HG02642 (cell line): ENCODE results near the gene RTN4.
A peak's percentile ranks its signal among the peaks of the same experiment; 100 is the strongest.

ENCODE experiments used
- ATAC-seq: cut with Tn5 transposase; IDR thresholded peaks from one replicate; pipeline ENCODE4 v1.9.1; 2021; ENCODE audit warnings: mild to moderate bottlenecking; ENCODE audit not compliant: unreplicated experiment, poor library complexity

The RTN4 gene

GRCh38 chr2:55045780-55046179 lies 4.5 kb downstream of the RTN4 start:
- ATAC-seq = no peak

GRCh38 chr2:55043841-55044240 lies 6.4 kb downstream of the RTN4 start:
- no peak for ATAC-seq

- ATAC-seq = no peak
Observed at GRCh38 chr2:55038428-55038827, 11.8 kb downstream of the RTN4 start.

GRCh38 chr2:55035716-55036115 lies 14.5 kb downstream of the RTN4 start:
- ATAC-seq = no peak

GRCh38 chr2:55033921-55034320 lies 16.3 kb downstream of the RTN4 start:
- ATAC-seq = no peak

- ATAC-seq = peak; percentile 97
Observed at GRCh38 chr2:55033076-55033742, 17.0 kb downstream of the RTN4 start.

- ATAC-seq = no peak
Observed at GRCh38 chr2:55031505-55031904, 18.7 kb downstream of the RTN4 start.

GRCh38 chr2:55030766-55031165 lies 19.5 kb downstream of the RTN4 start:
- ATAC-seq = no peak

GRCh38 chr2:55029098-55029497 lies 21.2 kb downstream of the RTN4 start:
- no peak for ATAC-seq

- no peak for ATAC-seq
Observed at GRCh38 chr2:55027226-55027625, 23.0 kb downstream of the RTN4 start.

- no peak for ATAC-seq
Observed at GRCh38 chr2:55026202-55026601, 24.0 kb downstream of the RTN4 start.

- peak; percentile 27 for ATAC-seq
Observed at GRCh38 chr2:55025627-55026026, 24.6 kb downstream of the RTN4 start.

- peak; percentile 74 for ATAC-seq
Observed at GRCh38 chr2:55025082-55025481, 25.2 kb downstream of the RTN4 start.

- ATAC-seq = no peak
Observed at GRCh38 chr2:55022476-55022875, 27.8 kb downstream of the RTN4 start.

GRCh38 chr2:55019526-55020258 lies 30.6 kb downstream of the RTN4 start:
- ATAC-seq = no peak

GRCh38 chr2:55018619-55019018 lies 31.6 kb downstream of the RTN4 start:
- ATAC-seq = no peak

GRCh38 chr2:55017880-55018279 lies 32.4 kb downstream of the RTN4 start:
- no peak for ATAC-seq

- ATAC-seq = no peak
Observed at GRCh38 chr2:55017428-55017827, 32.8 kb downstream of the RTN4 start.

GRCh38 chr2:55014962-55015939 lies 35.0 kb downstream of the RTN4 start:
- ATAC-seq = no peak

GRCh38 chr2:55013936-55014335 lies 36.3 kb downstream of the RTN4 start:
- ATAC-seq = no peak
